GM23338 (cell line): ENCODE data around the gene GNPTG. TPM values are rescaled to one million over a fixed set of nuclear protein-coding genes. Genes with fewer than 3 reads are reported as not detected.

Source experiments
- ATAC-seq: fragments of 200-7000 bp; cut with Tn5 transposase; 3 replicates; pipeline ENCODE4 v1.9.1; 2020
- DNase-seq: peaks from one replicate; pipeline ENCODE4 v3.0.0-alpha.2; 2015; ENCODE audit warnings: low spot score
- H2AFZ ChIP-seq: fragments of 200-600 bp; sonication (generic); 2 replicates; pipeline ENCODE4 v1.8.0; 2016; ENCODE audit warnings: antibody characterized with exemption, mild to moderate bottlenecking, moderate library complexity
- H3F3A ChIP-seq: fragments of 200-600 bp; sonication (generic); replicated peaks from 2 replicates; pipeline ENCODE4 v1.8.0; 2017; ENCODE audit warnings: antibody characterized with exemption, mixed run types, low read depth
- H3K27ac ChIP-seq: fragments of 200-600 bp; sonication (generic); 2 replicates; pipeline ENCODE4 v1.6.1; 2016; ENCODE audit warnings: low read depth
- H3K27me3 ChIP-seq: fragments of 200-600 bp; sonication (generic); 2 replicates; pipeline ENCODE4 v1.8.0; 2016; ENCODE audit warnings: mild to moderate bottlenecking, mixed run types, moderate library complexity; ENCODE audit not compliant: insufficient read depth
- H3K36me3 ChIP-seq: fragments of 200-600 bp; sonication (generic); 2 replicates; pipeline ENCODE4 v1.8.0; 2016; ENCODE audit warnings: mild to moderate bottlenecking; ENCODE audit not compliant: insufficient read depth
- H3K4me1 ChIP-seq: fragments of 200-600 bp; sonication (generic); 2 replicates; pipeline ENCODE4 v1.8.0; 2016; ENCODE audit warnings: mild to moderate bottlenecking, moderate library complexity; ENCODE audit not compliant: insufficient read depth
- H3K4me2 ChIP-seq: fragments of 200-600 bp; sonication (generic); 2 replicates; pipeline ENCODE4 v1.7.1; 2017; ENCODE audit warnings: mixed run types
- H3K4me3 ChIP-seq: fragments of 200-600 bp; sonication (generic); 2 replicates; pipeline ENCODE4 v1.6.1; 2016; ENCODE audit warnings: mixed run types
- H3K79me2 ChIP-seq: fragments of 200-600 bp; sonication (generic); replicated peaks from 2 replicates; pipeline ENCODE4 v1.8.0; 2017; ENCODE audit warnings: mild to moderate bottlenecking; ENCODE audit not compliant: insufficient read depth
- H3K9me2 ChIP-seq: fragments of 200-600 bp; sonication (generic); 2 replicates; pipeline ENCODE4 v1.8.0; 2017; ENCODE audit not compliant: insufficient read depth
- H4K20me1 ChIP-seq: fragments of 200-600 bp; sonication (generic); replicated peaks from 2 replicates; pipeline ENCODE4 v1.8.0; 2017; ENCODE audit warnings: mild to moderate bottlenecking; ENCODE audit not compliant: insufficient read depth
- H3K27ac Mint-ChIP-seq: 2 replicates; pipeline ENCODE4 v1.8.0; 2020; ENCODE audit warnings: inconsistent platforms, mild to moderate bottlenecking, moderate library complexity, mixed read lengths
- H3K27me3 Mint-ChIP-seq: 3 replicates; pipeline ENCODE4 v1.8.0; 2022; ENCODE audit warnings: low read depth, mild to moderate bottlenecking, moderate library complexity, mixed read lengths, inconsistent platforms; ENCODE audit not compliant: insufficient read depth, poor library complexity
- H3K36me3 Mint-ChIP-seq: 3 replicates; pipeline ENCODE4 v1.8.0; 2021; ENCODE audit warnings: low read depth, mild to moderate bottlenecking, inconsistent platforms, moderate library complexity, mixed read lengths
- H3K4me1 Mint-ChIP-seq: 3 replicates; pipeline ENCODE4 v1.8.0; 2020; ENCODE audit warnings: mild to moderate bottlenecking, inconsistent platforms, mixed read lengths
- H3K4me3 Mint-ChIP-seq: 3 replicates; pipeline ENCODE4 v1.8.0; 2021; ENCODE audit warnings: moderate library complexity, mild to moderate bottlenecking, inconsistent platforms, mixed read lengths
- H3K9me3 Mint-ChIP-seq: 3 replicates; pipeline ENCODE4 v1.8.0; 2020; ENCODE audit warnings: moderate library complexity, mild to moderate bottlenecking, inconsistent platforms, mixed read lengths
- CREB1 ChIP-seq: fragments of 250-450 bp; sonication (Bioruptor Pico); IDR thresholded peaks from 2 replicates; pipeline ENCODE4 v1.5.0; 2020; ENCODE audit warnings: low read depth, mild to moderate bottlenecking, moderate library complexity
- CTCF ChIP-seq, 2 experiments: fragments of 200-600 bp in 1 of 2; sonication (generic) in 1 of 2; conservative IDR thresholded peaks; 2 replicates each; pipeline versions ENCODE4 v1.5.1 to v1.6.1; 2016 to 2017; ENCODE audit warnings: antibody characterized with exemption in 2 of 2, low read depth in 2 of 2, mild to moderate bottlenecking in 2 of 2, moderate library complexity in 1 of 2
- ETS1 ChIP-seq: IDR thresholded peaks from 2 replicates; pipeline ENCODE4 v1.6.1; 2016; ENCODE audit warnings: antibody characterized with exemption
- EZH2 ChIP-seq: fragments of 200-600 bp; sonication (generic); IDR thresholded peaks from one replicate; pipeline ENCODE4 v1.8.0; 2017; ENCODE audit warnings: antibody characterized with exemption, mild to moderate bottlenecking, low read depth; ENCODE audit not compliant: unreplicated experiment
- JUNB ChIP-seq: IDR thresholded peaks from one replicate; pipeline ENCODE4 v1.6.1; 2016; ENCODE audit warnings: antibody characterized with exemption; ENCODE audit not compliant: unreplicated experiment
- POLR2AphosphoS5 ChIP-seq: IDR thresholded peaks from 2 replicates; pipeline ENCODE4 v1.6.1; 2016; ENCODE audit warnings: antibody characterized with exemption, low read depth
- REST ChIP-seq: IDR thresholded peaks from one replicate; pipeline ENCODE4 v1.6.1; 2018; ENCODE audit warnings: antibody characterized with exemption; ENCODE audit not compliant: unreplicated experiment
- ZNF331 ChIP-seq: fragments of 250-450 bp; sonication (Bioruptor Pico); IDR thresholded peaks from 2 replicates; pipeline ENCODE4 v1.5.0; 2020; ENCODE audit warnings: low read depth, mild to moderate bottlenecking, moderate library complexity
- long read RNA-seq: library from polyadenylated mRNA; unstranded; transcript quantifications from one replicate; pipeline ENCODE4 v2.0.0, GENCODE V29; 2020; ENCODE audit not compliant: unreplicated experiment
- polyA plus RNA-seq: library from polyadenylated mRNA; unstranded; fragments of >200 nt; fragmentation: Nextera tagmentation; extraction: Ambion mirVana; gene quantifications from 2 replicates; pipeline ENCODE4 v1.2.1, GENCODE V29; 2016
- total RNA-seq: library from RNA; depleted of rRNA; stranded (reverse); fragments of >200 nt; shearing (Covaris generic); gene quantifications from 2 replicates; pipeline ENCODE4 v1.2.3, GENCODE V29; 2014; rRNA removed

Gene GNPTG
- 9.2 and 23.3 TPM in 2 replicates for total RNA-seq
- 39.1 and 41.0 TPM in 2 replicates for polyA plus RNA-seq
- long read RNA-seq, transcript GNPTG-201 (11 exons, 1,983 nt) = major isoform, 13 of 21 reads
- long read RNA-seq, partial matches to known transcripts = 0 of 21 reads
- long read RNA-seq, other reads (novel, unspliced or antisense) = 8 of 21 reads

- TF ChIP-seq EZH2 (no peak), CTCF (conservative IDR thresholded peaks at IDR 0.05; ENCODE audit: low read depth in 2 of 2) (no peak), POLR2AphosphoS5 (peak; percentile 66; the same call in 1 of the 2 replicates), CREB1 (CRISPR knock-in tag) (peak; percentile 86), ETS1 (peak; percentile 72; the same call in 1 of the 2 replicates)
- H3K36me3 Mint-ChIP-seq = peaks cover 4% of the 10 kb centered on the region; the same call in 2 of the 3 replicates
- DNase-seq (peak; percentile 84), ATAC-seq (peak; percentile 83)
- no peaks in the 10 kb centered on the region for H3K27me3 ChIP-seq
- H3K27ac Mint-ChIP-seq = no peak within 1 kb of the TSS
- H3K4me2 ChIP-seq = peak within 1 kb of the TSS; percentile 94
- H3K4me3 Mint-ChIP-seq = peak within 1 kb of the TSS; percentile 85
- peaks cover 7% of the 10 kb centered on the region; the same call in 1 of the 2 replicates for H3K4me1 ChIP-seq
- H2AFZ ChIP-seq = peak within 1 kb of the TSS; percentile 69; the same call in 1 of the 2 replicates
- H3K4me1 Mint-ChIP-seq = peaks cover 6% of the 10 kb centered on the region
- H3K27me3 Mint-ChIP-seq = peaks cover 28% of the 10 kb centered on the region
- H4K20me1 ChIP-seq = peaks cover 4% of the 10 kb centered on the region; the same call in 1 of the 2 replicates
- no peaks in the 10 kb centered on the region; the same call in 1 of the 2 replicates for H3F3A ChIP-seq
- H3K79me2 ChIP-seq = peaks cover 39% of the 10 kb centered on the region
- no peaks in the 10 kb centered on the region; the same call in 1 of the 2 replicates for H3K36me3 ChIP-seq
- no peaks in the 10 kb centered on the region for H3K9me2 ChIP-seq
- H3K27ac ChIP-seq = no peak within 1 kb of the TSS
- H3K4me3 ChIP-seq = peak within 1 kb of the TSS; percentile 93
- H3K9me3 Mint-ChIP-seq = peaks cover 3% of the 10 kb centered on the region
These were observed at the start of gene GNPTG, which contains the start of gene TSR3 for GRCh38 chr16:1351582-1352362. GNPTG (plus strand) TSS chr16:1351931; CDS start chr16:1351966, 35 bp downstream. TSR3 (minus strand) TSS chr16:1351878; CDS start chr16:1351804, 74 bp downstream.

- no peak overlapping the region for H3K4me3 ChIP-seq
- no peaks in the 10 kb centered on the region for H3K9me2 ChIP-seq
- ATAC-seq (no peak), DNase-seq (no peak)
- peaks cover 9% of the 10 kb centered on the region for H4K20me1 ChIP-seq
- no peak overlapping the region for H3K27ac ChIP-seq
- no peaks in the 10 kb centered on the region for H3K36me3 ChIP-seq
- no peak overlapping the region for H2AFZ ChIP-seq
- Mint-ChIP-seq H3K4me1 (peaks cover 13% of the 10 kb centered on the region), H3K9me3 (no peaks in the 10 kb centered on the region; the same call in 2 of the 3 replicates), H3K36me3 (peaks cover 8% of the 10 kb centered on the region), H3K4me3 (no peak overlapping the region), H3K27me3 (peaks cover 32% of the 10 kb centered on the region), H3K27ac (no peak overlapping the region)
- peaks cover 10% of the 10 kb centered on the region for H3K79me2 ChIP-seq
- peaks cover 8% of the 10 kb centered on the region for H3F3A ChIP-seq
- H3K27me3 ChIP-seq = no peaks in the 10 kb centered on the region
- peaks cover 10% of the 10 kb centered on the region for H3K4me1 ChIP-seq
- H3K4me2 ChIP-seq = no peak overlapping the region
- TF ChIP-seq JUNB (no peak), ZNF331 (CRISPR knock-in tag) (no peak), REST (no peak)
These were observed 45.9 kb upstream of the GNPTG start for GRCh38 chr16:1305823-1306222.
